Measurements from ENCODE around the gene MSI2. TPM values are rescaled to one million over a fixed set of nuclear protein-coding genes. Genes with fewer than 3 reads are reported as not detected.

Gene MSI2
- total and polyA plus RNA-seq, 2 experiments from 2014 or later: 18.9 to 41.8 TPM

GRCh38 chr17:57338257-57338914, 82.1 kb downstream of the MSI2 start (continued):
- TF ChIP-seq, protein P1, sequence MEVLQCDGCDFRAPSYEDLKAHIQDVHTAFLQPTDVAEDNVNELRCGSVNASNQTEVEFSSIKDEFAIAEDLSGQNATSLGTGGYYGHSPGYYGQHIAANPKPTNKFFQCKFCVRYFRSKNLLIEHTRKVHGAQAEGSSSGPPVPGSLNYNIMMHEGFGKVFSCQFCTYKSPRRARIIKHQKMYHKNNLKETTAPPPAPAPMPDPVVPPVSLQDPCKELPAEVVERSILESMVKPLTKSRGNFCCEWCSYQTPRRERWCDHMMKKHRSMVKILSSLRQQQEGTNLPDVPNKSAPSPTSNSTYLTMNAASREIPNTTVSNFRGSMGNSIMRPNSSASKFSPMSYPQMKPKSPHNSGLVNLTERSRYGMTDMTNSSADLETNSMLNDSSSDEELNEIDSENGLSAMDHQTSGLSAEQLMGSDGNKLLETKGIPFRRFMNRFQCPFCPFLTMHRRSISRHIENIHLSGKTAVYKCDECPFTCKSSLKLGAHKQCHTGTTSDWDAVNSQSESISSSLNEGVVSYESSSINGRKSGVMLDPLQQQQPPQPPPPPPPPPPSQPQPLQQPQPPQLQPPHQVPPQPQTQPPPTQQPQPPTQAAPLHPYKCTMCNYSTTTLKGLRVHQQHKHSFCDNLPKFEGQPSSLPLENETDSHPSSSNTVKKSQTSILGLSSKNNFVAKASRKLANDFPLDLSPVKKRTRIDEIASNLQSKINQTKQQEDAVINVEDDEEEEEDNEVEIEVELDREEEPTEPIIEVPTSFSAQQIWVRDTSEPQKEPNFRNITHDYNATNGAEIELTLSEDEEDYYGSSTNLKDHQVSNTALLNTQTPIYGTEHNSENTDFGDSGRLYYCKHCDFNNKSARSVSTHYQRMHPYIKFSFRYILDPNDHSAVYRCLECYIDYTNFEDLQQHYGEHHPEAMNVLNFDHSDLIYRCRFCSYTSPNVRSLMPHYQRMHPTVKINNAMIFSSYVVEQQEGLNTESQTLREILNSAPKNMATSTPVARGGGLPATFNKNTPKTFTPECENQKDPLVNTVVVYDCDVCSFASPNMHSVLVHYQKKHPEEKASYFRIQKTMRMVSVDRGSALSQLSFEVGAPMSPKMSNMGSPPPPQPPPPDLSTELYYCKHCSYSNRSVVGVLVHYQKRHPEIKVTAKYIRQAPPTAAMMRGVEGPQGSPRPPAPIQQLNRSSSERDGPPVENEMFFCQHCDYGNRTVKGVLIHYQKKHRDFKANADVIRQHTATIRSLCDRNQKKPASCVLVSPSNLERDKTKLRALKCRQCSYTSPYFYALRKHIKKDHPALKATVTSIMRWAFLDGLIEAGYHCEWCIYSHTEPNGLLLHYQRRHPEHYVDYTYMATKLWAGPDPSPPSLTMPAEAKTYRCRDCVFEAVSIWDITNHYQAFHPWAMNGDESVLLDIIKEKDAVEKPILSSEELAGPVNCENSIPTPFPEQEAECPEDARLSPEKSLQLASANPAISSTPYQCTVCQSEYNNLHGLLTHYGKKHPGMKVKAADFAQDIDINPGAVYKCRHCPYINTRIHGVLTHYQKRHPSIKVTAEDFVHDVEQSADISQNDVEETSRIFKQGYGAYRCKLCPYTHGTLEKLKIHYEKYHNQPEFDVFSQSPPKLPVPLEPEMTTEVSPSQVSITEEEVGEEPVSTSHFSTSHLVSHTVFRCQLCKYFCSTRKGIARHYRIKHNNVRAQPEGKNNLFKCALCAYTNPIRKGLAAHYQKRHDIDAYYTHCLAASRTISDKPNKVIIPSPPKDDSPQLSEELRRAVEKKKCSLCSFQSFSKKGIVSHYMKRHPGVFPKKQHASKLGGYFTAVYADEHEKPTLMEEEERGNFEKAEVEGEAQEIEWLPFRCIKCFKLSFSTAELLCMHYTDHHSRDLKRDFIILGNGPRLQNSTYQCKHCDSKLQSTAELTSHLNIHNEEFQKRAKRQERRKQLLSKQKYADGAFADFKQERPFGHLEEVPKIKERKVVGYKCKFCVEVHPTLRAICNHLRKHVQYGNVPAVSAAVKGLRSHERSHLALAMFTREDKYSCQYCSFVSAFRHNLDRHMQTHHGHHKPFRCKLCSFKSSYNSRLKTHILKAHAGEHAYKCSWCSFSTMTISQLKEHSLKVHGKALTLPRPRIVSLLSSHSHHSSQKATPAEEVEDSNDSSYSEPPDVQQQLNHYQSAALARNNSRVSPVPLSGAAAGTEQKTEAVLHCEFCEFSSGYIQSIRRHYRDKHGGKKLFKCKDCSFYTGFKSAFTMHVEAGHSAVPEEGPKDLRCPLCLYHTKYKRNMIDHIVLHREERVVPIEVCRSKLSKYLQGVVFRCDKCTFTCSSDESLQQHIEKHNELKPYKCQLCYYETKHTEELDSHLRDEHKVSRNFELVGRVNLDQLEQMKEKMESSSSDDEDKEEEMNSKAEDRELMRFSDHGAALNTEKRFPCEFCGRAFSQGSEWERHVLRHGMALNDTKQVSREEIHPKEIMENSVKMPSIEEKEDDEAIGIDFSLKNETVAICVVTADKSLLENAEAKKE (CRISPR knock-in tag; IDR thresholded peaks at IDR 0.05): no peak
- TF ChIP-seq EZH2 (IDR thresholded peaks at IDR 0.05; ENCODE audit: low read depth, unreplicated experiment): no peak
- TF ChIP-seq, protein P2, sequence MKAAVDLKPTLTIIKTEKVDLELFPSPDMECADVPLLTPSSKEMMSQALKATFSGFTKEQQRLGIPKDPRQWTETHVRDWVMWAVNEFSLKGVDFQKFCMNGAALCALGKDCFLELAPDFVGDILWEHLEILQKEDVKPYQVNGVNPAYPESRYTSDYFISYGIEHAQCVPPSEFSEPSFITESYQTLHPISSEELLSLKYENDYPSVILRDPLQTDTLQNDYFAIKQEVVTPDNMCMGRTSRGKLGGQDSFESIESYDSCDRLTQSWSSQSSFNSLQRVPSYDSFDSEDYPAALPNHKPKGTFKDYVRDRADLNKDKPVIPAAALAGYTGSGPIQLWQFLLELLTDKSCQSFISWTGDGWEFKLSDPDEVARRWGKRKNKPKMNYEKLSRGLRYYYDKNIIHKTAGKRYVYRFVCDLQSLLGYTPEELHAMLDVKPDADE (IDR thresholded peaks at IDR 0.05): no peak
- TF ChIP-seq ZNF114 (CRISPR knock-in tag; IDR thresholded peaks at IDR 0.05): no peak
- no peak for TF ChIP-seq JUNB (IDR thresholded peaks at IDR 0.05; ENCODE audit: unreplicated experiment)
- TF ChIP-seq CTCF (conservative IDR thresholded peaks at IDR 0.05; ENCODE audit: low read depth in 2 of 2): no peak
- no peak for TF ChIP-seq EZH2phosphoT487 (IDR thresholded peaks at IDR 0.05; ENCODE audit: unreplicated experiment)

Measured in GM23338 (cell line).